Measurements from ENCODE around the gene ZNF180.

DNA sequence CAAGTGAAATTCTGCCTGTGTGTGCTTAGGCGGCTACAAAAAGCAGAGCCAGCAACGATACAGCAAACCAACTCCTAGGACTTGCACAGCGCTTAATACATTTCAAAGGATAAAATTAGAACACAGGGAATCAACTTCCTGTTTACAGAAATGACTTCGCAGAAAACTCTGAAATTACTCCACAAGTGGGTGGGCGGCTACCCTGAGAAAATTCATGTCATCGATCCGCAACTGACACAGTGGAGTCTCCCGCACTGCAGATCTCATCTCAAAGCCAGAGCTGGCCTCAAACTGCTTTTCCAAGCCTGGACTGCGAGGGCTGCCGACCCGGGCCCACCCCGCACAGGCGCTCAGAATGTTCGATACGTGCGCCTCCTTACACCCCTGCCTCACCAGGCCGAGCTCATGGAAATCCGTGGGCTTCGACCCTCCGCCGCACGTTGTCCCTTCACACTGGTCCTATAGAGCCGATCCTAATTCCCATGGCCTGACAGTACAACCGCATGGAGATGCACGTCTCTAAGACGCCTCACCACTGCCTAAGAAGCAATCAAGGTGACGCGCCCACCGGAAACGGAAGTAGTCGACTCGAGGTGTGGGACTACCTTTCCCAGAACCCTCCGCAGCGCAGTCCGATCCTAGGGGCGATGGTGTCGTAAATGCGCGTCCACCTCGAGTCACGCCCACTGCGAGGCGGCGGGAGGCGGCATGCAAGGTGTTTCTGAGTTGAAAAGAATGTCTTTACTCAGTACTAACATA is 52.2 kb downstream of the ZNF180 start, which contains the start of gene ZNF229:
- TF ChIP-seq POLR2A (IDR thresholded peaks at IDR 0.05), result no peak
- no peak for TF ChIP-seq CTCF (IDR thresholded peaks at IDR 0.05)
